AG04449 (cell line): ENCODE measurements around the gene ELFN2.

ENCODE experiments used
- CTCF ChIA-PET: fragments of 350-600 bp; formaldehyde crosslinking; extraction: SDS; loops from one replicate; lab custom pipeline; 2021; ENCODE audit warnings: antibody characterized with exemption; lab: Yijun Ruan, JAX
- POLR2A ChIA-PET: fragments of 400-600, 350-600 bp; formaldehyde crosslinking; extraction: SDS; loops from one replicate; lab custom pipeline; 2020; ENCODE audit warnings: antibody characterized with exemption, inconsistent platforms; lab: Yijun Ruan, JAX
- DNase-seq: peaks from one replicate; pipeline ENCODE4 v3.0.0-alpha.2; 2010; ENCODE audit warnings: low read depth, low spot score
- H3K4me3 ChIP-seq: 2 replicates; pipeline ENCODE4 v1.5.1; 2011; ENCODE audit warnings: low read depth, mild to moderate bottlenecking, control low read depth, low read length
- TF ChIP-seq, protein P1 (sequence below): IDR thresholded peaks from one replicate; pipeline ENCODE4 v1.5.1; 2011; ENCODE audit warnings: mild to moderate bottlenecking, moderate library complexity, low read length, control low read depth, inconsistent platforms; ENCODE audit not compliant: insufficient read depth; ENCODE audit errors: missing control alignments

Gene ELFN2, protein sequence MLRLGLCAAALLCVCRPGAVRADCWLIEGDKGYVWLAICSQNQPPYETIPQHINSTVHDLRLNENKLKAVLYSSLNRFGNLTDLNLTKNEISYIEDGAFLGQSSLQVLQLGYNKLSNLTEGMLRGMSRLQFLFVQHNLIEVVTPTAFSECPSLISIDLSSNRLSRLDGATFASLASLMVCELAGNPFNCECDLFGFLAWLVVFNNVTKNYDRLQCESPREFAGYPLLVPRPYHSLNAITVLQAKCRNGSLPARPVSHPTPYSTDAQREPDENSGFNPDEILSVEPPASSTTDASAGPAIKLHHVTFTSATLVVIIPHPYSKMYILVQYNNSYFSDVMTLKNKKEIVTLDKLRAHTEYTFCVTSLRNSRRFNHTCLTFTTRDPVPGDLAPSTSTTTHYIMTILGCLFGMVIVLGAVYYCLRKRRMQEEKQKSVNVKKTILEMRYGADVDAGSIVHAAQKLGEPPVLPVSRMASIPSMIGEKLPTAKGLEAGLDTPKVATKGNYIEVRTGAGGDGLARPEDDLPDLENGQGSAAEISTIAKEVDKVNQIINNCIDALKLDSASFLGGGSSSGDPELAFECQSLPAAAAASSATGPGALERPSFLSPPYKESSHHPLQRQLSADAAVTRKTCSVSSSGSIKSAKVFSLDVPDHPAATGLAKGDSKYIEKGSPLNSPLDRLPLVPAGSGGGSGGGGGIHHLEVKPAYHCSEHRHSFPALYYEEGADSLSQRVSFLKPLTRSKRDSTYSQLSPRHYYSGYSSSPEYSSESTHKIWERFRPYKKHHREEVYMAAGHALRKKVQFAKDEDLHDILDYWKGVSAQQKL

DNA sequence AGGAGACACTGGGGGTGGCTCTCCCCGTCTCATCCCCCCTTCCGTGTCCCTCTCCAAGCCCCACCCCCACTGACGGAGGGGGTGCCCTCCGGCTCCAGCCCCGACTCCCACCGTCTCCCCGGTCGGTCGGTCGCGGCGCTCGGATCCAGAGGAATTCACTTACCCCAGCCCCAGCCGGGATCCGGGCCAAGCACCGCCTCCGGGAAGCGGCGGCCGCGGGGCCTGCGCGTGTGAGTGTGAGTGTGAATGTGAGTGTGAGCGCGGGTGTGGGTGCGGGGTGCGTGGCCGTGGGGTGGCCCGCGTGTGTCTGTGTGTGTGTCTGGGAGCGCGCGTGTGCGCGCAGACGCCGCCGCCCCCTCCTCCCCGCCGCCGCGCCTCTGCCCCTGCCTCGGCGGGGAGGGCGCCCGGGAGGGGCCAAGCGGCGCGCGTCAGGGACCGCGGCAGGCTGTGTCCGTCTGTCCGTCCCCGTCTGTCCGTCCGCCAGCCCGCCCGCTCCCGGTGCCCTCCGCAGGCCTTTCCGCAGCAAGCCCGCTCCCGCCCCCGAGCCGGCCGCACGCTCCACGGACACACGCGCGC lies at the start of gene ELFN2:
Gene ELFN2 (minus strand): TSS at position 345 of the 576 bp plus-strand sequence. CDS start 51,945 bp downstream, outside the sequence.
- H3K4me3 ChIP-seq: peak within 1 kb of the TSS; percentile 57

DNA sequence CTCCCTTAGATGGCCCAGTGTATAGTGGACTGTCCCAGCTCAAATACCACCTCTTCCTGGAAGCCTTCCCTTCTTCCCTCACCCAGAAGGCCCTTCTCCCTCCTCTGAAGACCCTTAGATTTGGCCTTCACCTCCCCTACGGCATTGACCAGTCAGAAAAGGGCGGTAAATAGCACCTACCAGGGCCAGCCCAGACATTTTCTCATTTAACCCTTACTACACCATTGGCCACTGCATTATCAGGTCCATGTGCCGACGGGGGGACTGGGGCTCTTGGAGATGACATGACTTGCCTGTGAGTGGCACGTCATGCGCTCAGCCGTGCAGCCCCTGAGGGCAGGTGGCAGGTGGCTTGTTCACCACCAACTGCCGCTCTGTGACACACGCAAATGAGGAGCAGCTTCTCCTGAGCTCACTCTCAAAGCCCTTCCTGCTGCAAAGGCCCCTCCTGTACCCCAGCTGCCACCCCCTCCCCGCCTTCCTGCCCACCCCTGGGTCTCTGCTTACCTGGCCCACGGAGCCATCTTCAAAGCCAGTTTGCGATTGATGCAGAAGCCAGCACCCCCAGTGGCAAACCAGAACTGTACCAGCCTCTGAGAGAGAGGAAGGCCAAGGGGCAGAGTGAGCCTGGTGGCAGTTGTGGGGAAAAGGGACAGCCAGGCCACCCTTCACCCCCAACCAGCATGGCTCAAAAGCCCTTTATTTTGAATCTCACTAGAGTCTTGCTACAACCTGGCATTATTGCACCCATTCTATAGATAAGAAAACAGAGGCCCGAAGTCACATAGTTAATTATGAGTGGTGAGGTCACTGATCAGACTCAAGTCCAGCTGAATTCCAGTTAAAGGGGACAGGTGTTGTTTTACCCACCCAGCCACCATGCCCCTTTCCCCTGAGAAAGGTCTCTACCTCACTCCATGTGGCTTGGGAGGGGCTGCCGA lies 49.4 kb upstream of the ELFN2 start:
- no peak for DNase-seq
- ChIA-PET CTCF (no interaction called here), POLR2A (no interaction called here)
- no peak overlapping the region for H3K4me3 ChIP-seq
- TF ChIP-seq, protein P1, sequence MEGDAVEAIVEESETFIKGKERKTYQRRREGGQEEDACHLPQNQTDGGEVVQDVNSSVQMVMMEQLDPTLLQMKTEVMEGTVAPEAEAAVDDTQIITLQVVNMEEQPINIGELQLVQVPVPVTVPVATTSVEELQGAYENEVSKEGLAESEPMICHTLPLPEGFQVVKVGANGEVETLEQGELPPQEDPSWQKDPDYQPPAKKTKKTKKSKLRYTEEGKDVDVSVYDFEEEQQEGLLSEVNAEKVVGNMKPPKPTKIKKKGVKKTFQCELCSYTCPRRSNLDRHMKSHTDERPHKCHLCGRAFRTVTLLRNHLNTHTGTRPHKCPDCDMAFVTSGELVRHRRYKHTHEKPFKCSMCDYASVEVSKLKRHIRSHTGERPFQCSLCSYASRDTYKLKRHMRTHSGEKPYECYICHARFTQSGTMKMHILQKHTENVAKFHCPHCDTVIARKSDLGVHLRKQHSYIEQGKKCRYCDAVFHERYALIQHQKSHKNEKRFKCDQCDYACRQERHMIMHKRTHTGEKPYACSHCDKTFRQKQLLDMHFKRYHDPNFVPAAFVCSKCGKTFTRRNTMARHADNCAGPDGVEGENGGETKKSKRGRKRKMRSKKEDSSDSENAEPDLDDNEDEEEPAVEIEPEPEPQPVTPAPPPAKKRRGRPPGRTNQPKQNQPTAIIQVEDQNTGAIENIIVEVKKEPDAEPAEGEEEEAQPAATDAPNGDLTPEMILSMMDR: no peak

More for the DNA sequence above, at the start of gene ELFN2:
- ChIA-PET POLR2A (no interaction called here), CTCF (interaction anchor here (1.6 to 7.3 kb wide), 2 partner anchors 22 to 111 kb away, joined by 4 to 105 read pairs; no protein-coding TSS in a partner anchor)
- no peak for DNase-seq
- TF ChIP-seq, protein P1: no peak

DNA sequence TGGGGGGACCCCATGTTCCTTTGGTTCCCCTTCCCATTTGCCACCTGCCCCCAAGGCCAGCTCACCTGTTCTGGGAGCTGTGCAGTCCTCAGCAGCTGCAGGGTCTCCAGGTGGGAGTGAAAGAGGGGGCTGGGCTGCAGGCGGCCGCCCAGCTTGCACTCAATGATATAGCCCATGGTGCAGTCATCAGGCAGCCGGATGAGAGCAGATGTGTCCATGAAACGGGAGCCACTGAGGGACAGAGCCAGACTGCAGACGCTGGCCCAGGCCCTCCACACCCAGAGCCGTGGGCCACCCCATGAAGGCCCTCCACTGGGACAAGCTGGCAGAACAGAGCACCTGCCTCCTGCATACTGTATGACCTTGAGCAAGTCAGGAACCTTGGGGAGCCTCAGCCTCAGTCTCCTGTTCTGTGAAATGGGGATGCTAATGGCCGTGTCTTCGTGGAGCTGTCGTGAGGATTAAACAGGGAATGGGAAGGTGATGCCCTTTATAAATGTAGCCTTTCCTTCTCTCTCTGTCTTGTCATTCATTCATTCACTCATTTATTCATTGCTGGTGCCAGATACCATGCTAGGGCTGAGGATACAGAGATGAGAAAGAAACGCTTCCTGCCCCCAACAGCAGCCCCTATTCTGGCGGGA lies 47.3 kb upstream of the ELFN2 start:
- TF ChIP-seq, protein P1: no peak
- no peak overlapping the region for H3K4me3 ChIP-seq
- POLR2A ChIA-PET: no interaction called here
- CTCF ChIA-PET: interaction anchor here (0.9 to 1.4 kb wide), 6 partner anchors 10 to 214 kb away, joined by 3 read pairs; partner anchors contain the start of gene MFNG
- no peak for DNase-seq

DNA sequence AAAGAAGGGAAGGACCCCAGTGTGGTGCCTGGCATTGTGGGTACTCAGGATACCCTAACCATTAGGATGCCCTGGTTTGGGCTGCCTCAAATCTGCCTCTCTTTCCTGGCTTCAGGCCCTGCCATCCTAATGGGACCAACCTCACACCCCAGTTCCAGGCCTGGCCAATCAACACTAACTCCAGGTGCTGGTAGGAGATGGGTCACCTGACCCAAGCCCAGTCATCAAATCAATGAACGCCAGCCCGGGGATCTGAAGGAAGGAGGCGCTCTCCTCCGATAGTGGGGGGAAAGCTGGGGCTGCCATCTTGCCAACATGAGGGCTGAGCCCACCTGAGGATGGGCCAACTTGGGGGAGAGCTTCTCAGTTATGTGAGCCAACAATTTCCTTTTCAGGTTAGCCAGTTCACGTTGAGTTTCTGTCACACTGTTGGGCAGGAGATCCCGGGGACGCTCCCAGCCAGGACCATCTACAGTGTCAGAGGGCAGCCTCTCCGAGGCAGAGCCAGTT lies 46.2 kb upstream of the ELFN2 start:
- H3K4me3 ChIP-seq: no peak overlapping the region
- ChIA-PET CTCF (interaction anchor here (0.9 to 4.9 kb wide), 11 partner anchors 13 to 213 kb away, joined by 3 to 36 read pairs (median 5); partner anchors contain the start of gene MFNG), POLR2A (no interaction called here)
- TF ChIP-seq, protein P1: no peak
- DNase-seq: no peak

DNA sequence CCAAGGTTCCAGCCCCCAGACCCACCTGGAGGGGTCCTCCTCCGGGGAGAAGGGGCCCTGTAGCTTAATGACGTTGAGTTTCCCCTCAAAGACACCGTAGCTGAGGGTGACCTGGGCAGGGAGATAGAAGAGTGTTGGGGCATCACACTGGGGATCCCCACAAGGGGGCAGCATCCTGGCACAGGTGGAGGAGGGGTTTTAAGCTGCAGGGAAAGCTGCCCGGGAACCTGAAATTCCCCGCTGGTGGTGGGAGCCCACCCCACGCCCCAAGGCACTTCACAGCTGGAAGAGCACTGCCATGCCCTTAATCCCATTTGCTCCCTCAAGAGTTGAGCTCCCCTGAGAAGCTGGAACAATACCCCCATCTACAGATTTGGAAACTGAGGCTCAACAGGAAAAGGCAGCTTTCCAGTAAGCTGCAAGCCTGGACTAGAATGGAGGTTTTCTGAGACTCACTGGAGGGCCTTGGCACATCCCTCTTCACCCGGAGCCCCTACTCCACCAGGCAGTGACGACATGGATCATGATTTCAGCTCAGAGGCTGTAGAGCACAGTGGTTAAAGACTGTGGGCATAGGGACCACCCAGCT lies 45.2 kb upstream of the ELFN2 start:
- DNase-seq: no peak
- no peak overlapping the region for H3K4me3 ChIP-seq
- CTCF ChIA-PET: interaction anchor here (0.6 to 4.9 kb wide), 30 partner anchors 9 to 232 kb away, joined by 3 to 36 read pairs (median 4); partner anchors contain the start of gene MFNG
- TF ChIP-seq, protein P1: peak; percentile 61
- POLR2A ChIA-PET: no interaction called here
